ENCODE data around the gene AUTS2.
A peak's percentile ranks its signal among the peaks of the same experiment; 100 is the strongest.

AUTS2 gene

GRCh38 chr7:70240873-70241272, 642.6 kb downstream of the AUTS2 start:
- Histone ChIP-seq H3K9me3 (no peaks in the 10 kb centered on the region), H3K27me3 (no peaks in the 10 kb centered on the region), H3K36me3 (no peaks in the 10 kb centered on the region), H3K4me1 (no peaks in the 10 kb centered on the region), H3K4me3 (no peak overlapping the region), H3K27ac (no peak overlapping the region)
- DNase-seq = peak in 1 of 2 donors; percentile 52
- TF ChIP-seq CTCF (IDR thresholded peaks at IDR 0.05) = no peak
- intact Hi-C loops (cut with DNase I; ENCODE audit: low total_unique reads) = no loop called here

DNA sequence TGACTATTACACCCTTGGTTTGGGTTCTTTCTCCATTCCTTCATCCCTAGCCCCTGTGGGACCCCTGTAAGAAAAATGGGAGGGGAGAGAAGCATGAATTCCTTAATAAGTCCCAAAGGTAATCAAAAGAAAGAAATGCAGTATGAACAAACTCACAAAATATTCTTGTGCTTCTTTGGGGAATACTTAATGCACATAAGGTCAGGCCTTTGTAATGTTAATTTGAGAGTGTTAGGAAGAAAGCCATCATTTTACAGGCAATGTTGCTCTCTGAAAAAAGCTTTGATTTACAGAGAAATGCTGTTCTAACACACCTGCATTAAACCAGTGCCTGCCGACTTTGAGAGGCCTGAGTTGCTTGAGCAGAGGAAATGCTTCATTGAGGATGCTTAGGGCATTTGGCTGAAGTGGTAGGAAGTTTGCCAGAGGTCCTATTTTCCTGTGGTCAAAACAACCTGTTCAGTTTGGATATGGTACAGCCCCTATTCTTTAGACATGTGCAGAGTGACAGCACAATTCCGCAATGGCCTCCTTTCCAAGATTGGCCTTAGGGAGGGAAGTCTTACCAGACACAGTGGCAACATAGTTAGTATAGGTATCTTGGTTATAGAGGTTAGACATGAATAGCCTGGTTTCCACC, 643.4 kb downstream of the AUTS2 start:
- Histone ChIP-seq H3K9me3 (no peaks in the 10 kb centered on the region), H3K27ac (no peak overlapping the region), H3K36me3 (no peaks in the 10 kb centered on the region), H3K4me3 (no peak overlapping the region), H3K27me3 (no peaks in the 10 kb centered on the region), H3K4me1 (no peaks in the 10 kb centered on the region)
- no peak for DNase-seq
- no peak for TF ChIP-seq CTCF (IDR thresholded peaks at IDR 0.05)
- intact Hi-C loops (cut with DNase I; ENCODE audit: low total_unique reads) = no loop called here

GRCh38 chr7:70242826-70243225, 644.6 kb downstream of the AUTS2 start:
- DNase-seq = no peak
- H3K4me3 ChIP-seq = no peak overlapping the region
- no peaks in the 10 kb centered on the region for H3K27me3 ChIP-seq
- H3K36me3 ChIP-seq = no peaks in the 10 kb centered on the region
- no peak overlapping the region for H3K27ac ChIP-seq
- TF ChIP-seq CTCF (IDR thresholded peaks at IDR 0.05) = no peak
- no peaks in the 10 kb centered on the region for H3K4me1 ChIP-seq
- intact Hi-C loops (cut with DNase I; ENCODE audit: low total_unique reads) = no loop called here
- no peaks in the 10 kb centered on the region for H3K9me3 ChIP-seq

- TF ChIP-seq CTCF (IDR thresholded peaks at IDR 0.05) = no peak
- intact Hi-C loops (cut with DNase I; ENCODE audit: low total_unique reads) = no loop called here
Observed at GRCh38 chr7:70243443-70243842, 645.2 kb downstream of the AUTS2 start.

DNA sequence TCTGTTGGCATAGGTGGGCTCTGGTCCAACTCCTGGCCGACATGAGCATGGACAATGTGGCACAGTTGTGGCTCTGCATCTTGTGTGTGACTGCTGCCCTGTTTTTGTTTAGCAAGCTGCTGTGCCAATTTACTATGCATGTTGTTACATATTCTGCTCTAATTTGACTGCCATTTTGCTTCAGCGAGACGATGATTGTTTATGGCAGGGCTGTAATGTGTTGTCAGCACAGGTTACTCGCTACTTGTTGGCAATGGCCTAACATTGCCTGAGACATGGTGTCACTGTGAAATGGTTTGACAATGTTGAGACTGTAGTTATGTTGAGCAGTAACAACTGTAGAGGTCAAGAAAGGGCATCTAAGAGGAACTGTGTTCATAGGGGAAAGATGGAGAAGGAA, 659.6 kb downstream of the AUTS2 start:
- no peak for DNase-seq
- no peak for TF ChIP-seq CTCF (IDR thresholded peaks at IDR 0.05)
- intact Hi-C loops (cut with DNase I; ENCODE audit: low total_unique reads) = no loop called here
- Histone ChIP-seq H3K4me3 (no peak overlapping the region), H3K4me1 (peaks cover 0 to 15% (median 5%) of the 10 kb centered on the region in 4 donors), H3K27me3 (no peaks in the 10 kb centered on the region), H3K27ac (no peak overlapping the region), H3K9me3 (no peaks in the 10 kb centered on the region), H3K36me3 (no peaks in the 10 kb centered on the region)

More at GRCh38 chr7:70243443-70243842, 645.2 kb downstream of the AUTS2 start:
- no peaks in the 10 kb centered on the region for H3K9me3 ChIP-seq
- no peaks in the 10 kb centered on the region for H3K4me1 ChIP-seq
- H3K4me3 ChIP-seq = no peak overlapping the region
- H3K27ac ChIP-seq = no peak overlapping the region
- no peaks in the 10 kb centered on the region for H3K36me3 ChIP-seq
- DNase-seq = no peak
- no peaks in the 10 kb centered on the region for H3K27me3 ChIP-seq

DNA sequence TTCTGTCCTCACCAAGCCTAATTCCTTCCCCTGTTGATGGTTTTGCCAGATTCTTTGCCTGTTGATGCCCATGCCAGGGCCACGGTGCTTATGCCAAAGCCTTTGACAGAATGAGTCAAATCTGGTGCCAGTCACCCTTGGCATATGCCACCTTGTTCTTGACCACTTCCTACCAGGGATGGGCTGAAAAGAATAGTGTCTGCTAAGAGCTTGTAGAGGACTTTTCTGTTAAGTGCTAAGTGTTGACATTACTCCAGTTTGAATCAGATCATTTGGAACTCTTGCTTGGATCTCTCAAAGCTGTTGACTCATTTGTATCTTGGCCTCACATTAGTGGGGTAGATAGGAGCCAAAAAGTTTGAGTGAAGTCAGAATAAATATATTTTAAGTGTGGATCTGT, 661.2 kb downstream of the AUTS2 start:
- H3K4me1 ChIP-seq = peaks cover 0 to 15% (median 5%) of the 10 kb centered on the region in 4 donors
- H3K27ac ChIP-seq = no peak overlapping the region
- no peak for DNase-seq
- no peak overlapping the region for H3K4me3 ChIP-seq
- H3K27me3 ChIP-seq = no peaks in the 10 kb centered on the region
- intact Hi-C loops (cut with DNase I; ENCODE audit: low total_unique reads) = no loop called here
- no peaks in the 10 kb centered on the region for H3K9me3 ChIP-seq
- H3K36me3 ChIP-seq = no peaks in the 10 kb centered on the region
- TF ChIP-seq CTCF (IDR thresholded peaks at IDR 0.05) = no peak
